22Rv1 (cell line): ENCODE results near the gene UGT1A5.

Experiments
- H3K27ac ChIP-seq: fragments of 450-650 bp; 2 replicates; pipeline ENCODE4 v1.5.1; 2017
- CTCF ChIP-seq: fragments of 450-650 bp; IDR thresholded peaks from 2 replicates; pipeline ENCODE4 v1.5.1; 2017; ENCODE audit warnings: mild to moderate bottlenecking
- ZFX ChIP-seq: fragments of 450-650 bp; IDR thresholded peaks from 2 replicates; pipeline ENCODE4 v1.6.1; 2017; ENCODE audit warnings: antibody characterized with exemption, borderline replicate concordance

UGT1A5 gene

GRCh38 chr2:233791151-233791882, 78.6 kb downstream of the UGT1A5 start:
- H3K27ac ChIP-seq: no peak overlapping the region
- no peak for TF ChIP-seq ZFX

- H3K27ac ChIP-seq: no peak overlapping the region
- no peak for TF ChIP-seq CTCF
- TF ChIP-seq ZFX: no peak
These were observed 79.2 kb downstream of the UGT1A5 start for GRCh38 chr2:233791883-233792329.

GRCh38 chr2:233792720-233793119, 80.0 kb downstream of the UGT1A5 start:
- H3K27ac ChIP-seq: no peak overlapping the region
- TF ChIP-seq ZFX: no peak
- TF ChIP-seq CTCF: no peak

GRCh38 chr2:233793465-233794127, 80.9 kb downstream of the UGT1A5 start:
- TF ChIP-seq CTCF: no peak
- TF ChIP-seq ZFX: no peak
- no peak overlapping the region for H3K27ac ChIP-seq

GRCh38 chr2:233794128-233794658, 81.5 kb downstream of the UGT1A5 start:
- no peak for TF ChIP-seq ZFX
- no peak for TF ChIP-seq CTCF

GRCh38 chr2:233795735-233796171, 83.0 kb downstream of the UGT1A5 start:
- H3K27ac ChIP-seq: no peak overlapping the region
- TF ChIP-seq ZFX (no peak), CTCF (no peak)

More at GRCh38 chr2:233794128-233794658, 81.5 kb downstream of the UGT1A5 start:
- no peak overlapping the region for H3K27ac ChIP-seq

- TF ChIP-seq CTCF (no peak), ZFX (no peak)
- H3K27ac ChIP-seq: no peak overlapping the region
These were observed 83.5 kb downstream of the UGT1A5 start for GRCh38 chr2:233796254-233796653.
